A549 (cell line): Measurements from ENCODE around the gene PCYT2.

ENCODE experiments used
- NR3C1 ChIP-seq: fragments of >200 bp; sonication (Bioruptor Twin); formaldehyde crosslinking; IDR thresholded peaks from 3 replicates; pipeline ENCODE4 v1.6.1; 2017
- TF ChIP-seq, protein P1 (sequence below): IDR thresholded peaks from 2 replicates; pipeline ENCODE4 v1.6.1; 2012

- TF ChIP-seq, protein P1, sequence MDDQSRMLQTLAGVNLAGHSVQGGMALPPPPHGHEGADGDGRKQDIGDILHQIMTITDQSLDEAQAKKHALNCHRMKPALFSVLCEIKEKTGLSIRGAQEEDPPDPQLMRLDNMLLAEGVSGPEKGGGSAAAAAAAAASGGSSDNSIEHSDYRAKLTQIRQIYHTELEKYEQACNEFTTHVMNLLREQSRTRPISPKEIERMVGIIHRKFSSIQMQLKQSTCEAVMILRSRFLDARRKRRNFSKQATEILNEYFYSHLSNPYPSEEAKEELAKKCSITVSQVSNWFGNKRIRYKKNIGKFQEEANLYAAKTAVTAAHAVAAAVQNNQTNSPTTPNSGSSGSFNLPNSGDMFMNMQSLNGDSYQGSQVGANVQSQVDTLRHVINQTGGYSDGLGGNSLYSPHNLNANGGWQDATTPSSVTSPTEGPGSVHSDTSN: no peak
- no peak for TF ChIP-seq NR3C1
Measured at GRCh38 chr17:81888105-81888987, 22.9 kb downstream of the PCYT2 start.
